ENCODE measurements around the gene MACROD1.

DNA sequence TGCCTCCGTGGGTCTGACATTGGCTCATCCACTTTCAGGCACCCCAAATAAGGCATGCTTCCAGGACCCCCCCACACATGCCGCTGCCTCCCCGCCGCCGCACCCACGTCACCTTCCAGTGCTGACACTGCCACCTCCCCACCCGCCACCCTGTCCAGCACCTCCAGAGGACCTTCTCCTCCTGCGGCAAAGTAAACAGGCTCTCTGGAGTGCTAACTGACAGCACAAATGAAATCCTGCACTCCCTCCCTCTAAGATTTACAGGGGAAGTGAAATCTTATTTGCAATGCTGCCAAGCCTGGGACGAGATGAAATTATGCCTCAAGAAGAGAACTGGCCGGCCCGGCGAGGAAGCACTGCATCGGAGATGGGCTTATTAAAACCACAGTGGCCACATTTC, 35.3 kb downstream of the MACROD1 start:
- TF ChIP-seq, protein P1, sequence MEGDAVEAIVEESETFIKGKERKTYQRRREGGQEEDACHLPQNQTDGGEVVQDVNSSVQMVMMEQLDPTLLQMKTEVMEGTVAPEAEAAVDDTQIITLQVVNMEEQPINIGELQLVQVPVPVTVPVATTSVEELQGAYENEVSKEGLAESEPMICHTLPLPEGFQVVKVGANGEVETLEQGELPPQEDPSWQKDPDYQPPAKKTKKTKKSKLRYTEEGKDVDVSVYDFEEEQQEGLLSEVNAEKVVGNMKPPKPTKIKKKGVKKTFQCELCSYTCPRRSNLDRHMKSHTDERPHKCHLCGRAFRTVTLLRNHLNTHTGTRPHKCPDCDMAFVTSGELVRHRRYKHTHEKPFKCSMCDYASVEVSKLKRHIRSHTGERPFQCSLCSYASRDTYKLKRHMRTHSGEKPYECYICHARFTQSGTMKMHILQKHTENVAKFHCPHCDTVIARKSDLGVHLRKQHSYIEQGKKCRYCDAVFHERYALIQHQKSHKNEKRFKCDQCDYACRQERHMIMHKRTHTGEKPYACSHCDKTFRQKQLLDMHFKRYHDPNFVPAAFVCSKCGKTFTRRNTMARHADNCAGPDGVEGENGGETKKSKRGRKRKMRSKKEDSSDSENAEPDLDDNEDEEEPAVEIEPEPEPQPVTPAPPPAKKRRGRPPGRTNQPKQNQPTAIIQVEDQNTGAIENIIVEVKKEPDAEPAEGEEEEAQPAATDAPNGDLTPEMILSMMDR (IDR thresholded peaks at IDR 0.05), result no peak
- no peak for TF ChIP-seq EZH2 (IDR thresholded peaks at IDR 0.05; ENCODE audit: borderline replicate concordance, insufficient read depth, low read depth, low read length, poor library complexity, severe bottlenecking)

All from B cell (primary cell).